Renal pelvis (tissue), 4 donors: ENCODE measurements around the gene TENM3. TPM values are rescaled to one million over a fixed set of nuclear protein-coding genes. Genes with fewer than 3 reads are reported as not detected.

Experiments
- DNase-seq: peaks from one replicate; pipeline ENCODE4 v3.0.0-alpha.2; 2013
- polyA plus RNA-seq, 3 donors: library from polyadenylated mRNA; unstranded; fragments of 120-200 nt; gene quantifications; one replicate each; pipeline ENCODE4 v1.2.1, GENCODE V29; 2013; ENCODE audit not compliant: insufficient read length in 3 of 3

Gene TENM3
- polyA plus RNA-seq, 3 donors: 17.4 to 21.5 (median 20.5) TPM

GRCh38 chr4:182400790-182401189, 157.6 kb downstream of the TENM3 start:
- DNase-seq: no peak

- no peak for DNase-seq
These were observed 161.2 kb downstream of the TENM3 start for GRCh38 chr4:182404376-182404775.

DNA sequence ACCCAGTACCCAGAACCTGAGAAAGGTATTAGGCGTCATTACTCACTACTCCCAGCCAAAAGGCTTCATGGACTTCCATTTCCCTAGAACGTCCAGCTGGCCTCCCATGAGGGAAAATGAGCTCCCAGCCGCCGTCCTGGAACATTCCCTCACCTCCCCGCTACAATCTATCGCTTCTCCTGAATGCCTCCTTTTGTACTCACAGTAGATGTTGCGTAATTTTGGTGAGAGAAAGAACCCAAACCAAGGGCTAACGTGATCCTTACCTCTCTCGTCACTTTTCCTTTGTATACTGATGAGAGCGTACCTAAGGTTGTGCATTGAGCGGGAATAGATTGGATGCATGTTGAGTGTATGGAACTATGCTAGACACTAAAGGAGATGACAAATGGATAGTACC, 161.9 kb downstream of the TENM3 start:
- DNase-seq: no peak

DNA sequence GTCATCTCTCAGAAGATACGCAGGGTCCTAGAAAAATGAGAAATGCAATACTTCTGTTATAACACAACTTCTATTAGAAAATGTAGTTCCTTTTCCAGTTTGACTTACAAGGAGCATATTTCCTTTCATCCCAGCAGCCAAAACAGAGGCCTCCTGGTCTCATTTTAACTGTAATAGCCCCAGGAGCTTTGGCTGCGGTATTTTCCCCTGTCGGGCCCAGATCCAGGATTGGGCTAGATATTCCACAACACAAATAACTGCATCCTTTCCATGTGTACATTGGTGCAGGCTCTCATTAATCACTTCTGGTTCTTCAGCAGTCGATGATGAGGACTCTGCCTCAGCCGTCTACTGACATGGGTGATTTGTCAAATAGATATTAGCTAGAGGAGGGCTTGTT, 166.1 kb downstream of the TENM3 start:
- no peak for DNase-seq

DNA sequence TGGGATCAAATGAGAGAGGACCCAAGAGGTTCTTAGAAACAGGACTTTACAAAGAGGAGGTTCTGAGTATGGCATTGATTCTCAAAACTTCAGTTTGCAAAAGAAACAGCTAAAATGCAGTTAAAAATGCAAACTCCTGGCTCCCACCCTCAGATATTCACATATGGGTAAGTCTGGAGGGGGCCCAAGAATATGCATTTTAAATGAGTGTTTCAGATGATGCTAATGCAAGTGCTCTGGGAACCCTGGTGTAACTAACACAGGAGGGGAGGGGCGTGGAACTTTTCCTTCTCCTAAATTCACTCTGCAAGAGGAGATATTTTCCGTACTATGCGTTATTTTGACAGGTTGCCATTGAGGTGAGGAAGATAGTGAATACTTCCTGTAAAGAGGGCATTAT, 168.2 kb downstream of the TENM3 start:
- no peak for DNase-seq

- DNase-seq: no peak
These were observed 170.3 kb downstream of the TENM3 start for GRCh38 chr4:182413550-182413949.

DNA sequence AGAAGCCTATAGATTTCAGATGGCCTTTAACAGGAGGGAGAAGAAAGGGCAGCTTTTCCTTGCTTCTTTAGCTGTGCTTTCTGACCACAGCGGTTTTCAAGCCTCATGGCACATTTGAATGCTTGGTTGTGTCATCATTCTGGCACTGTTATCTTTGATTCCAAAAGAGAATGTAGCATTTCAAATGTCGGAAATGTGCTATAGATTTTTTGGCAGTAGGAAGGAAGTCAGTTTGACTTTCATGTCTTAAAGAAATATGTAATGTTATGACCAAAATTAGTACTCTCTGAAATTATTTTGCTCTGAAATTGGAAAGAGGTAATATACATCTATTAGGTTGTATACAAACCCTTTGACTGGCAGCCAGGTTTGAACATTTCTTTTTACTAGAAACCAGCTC, 171.9 kb downstream of the TENM3 start:
- no peak for DNase-seq

- DNase-seq: no peak
These were observed 172.9 kb downstream of the TENM3 start for GRCh38 chr4:182416067-182416466.

GRCh38 chr4:182418054-182418734, 175.0 kb downstream of the TENM3 start:
- DNase-seq: no peak

- DNase-seq: no peak
These were observed 177.0 kb downstream of the TENM3 start for GRCh38 chr4:182420189-182420588.

DNA sequence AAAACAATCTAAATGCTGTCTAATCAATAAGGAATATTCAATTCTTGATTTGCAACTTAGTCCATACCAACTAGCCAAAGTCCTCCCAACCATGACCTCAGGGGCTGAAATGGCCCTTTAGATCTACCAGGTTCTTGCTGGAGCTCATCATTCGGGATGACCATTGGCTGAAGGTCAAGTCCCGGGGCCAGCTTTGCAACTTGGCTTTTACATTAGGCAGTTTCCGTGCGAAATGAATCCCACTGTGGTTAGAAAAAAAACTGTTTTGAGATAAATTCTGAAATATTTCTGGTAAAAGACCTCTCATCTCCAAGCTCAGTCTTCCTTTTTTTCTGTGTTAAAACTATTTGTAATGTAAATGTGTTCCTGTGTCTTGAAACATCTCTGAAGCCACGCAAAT, 178.6 kb downstream of the TENM3 start:
- DNase-seq: no peak

DNA sequence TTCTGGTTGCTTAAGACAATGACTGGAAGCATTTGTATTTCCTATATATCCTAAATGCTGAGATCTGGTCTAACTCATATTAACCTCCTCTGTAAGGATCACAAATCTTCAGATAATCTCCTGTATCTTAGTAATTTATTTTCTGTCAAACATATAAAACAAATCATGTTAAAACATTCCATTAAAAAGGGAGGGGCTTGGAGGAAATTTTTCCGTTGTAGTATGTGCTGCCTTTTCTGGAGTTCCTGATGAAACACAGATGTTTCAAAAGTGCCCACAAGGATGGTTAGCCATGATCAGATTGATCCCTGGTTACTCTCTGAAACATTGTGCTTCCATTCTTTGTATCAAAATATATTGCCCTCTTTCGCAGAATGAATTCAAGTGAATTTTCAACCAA, 182.1 kb downstream of the TENM3 start:
- DNase-seq: no peak

DNA sequence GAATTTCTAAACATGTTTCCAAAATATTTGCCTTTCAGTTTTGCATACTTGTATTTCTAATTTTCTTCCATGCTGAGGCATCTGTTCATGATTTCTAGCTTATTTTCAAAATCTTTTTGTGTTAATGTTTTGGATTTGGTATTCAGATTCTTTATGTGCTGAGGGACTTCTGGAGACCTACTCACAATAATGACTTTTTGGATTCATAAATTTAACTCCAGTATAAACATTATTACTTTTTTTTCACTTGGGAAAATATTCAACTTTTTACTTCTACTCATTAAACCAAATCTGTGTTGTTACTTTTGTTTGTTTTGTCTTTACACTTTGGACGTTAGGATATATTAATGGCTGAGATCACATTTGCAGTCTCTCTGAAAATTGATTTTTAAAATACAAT, 183.7 kb downstream of the TENM3 start:
- DNase-seq: no peak

DNA sequence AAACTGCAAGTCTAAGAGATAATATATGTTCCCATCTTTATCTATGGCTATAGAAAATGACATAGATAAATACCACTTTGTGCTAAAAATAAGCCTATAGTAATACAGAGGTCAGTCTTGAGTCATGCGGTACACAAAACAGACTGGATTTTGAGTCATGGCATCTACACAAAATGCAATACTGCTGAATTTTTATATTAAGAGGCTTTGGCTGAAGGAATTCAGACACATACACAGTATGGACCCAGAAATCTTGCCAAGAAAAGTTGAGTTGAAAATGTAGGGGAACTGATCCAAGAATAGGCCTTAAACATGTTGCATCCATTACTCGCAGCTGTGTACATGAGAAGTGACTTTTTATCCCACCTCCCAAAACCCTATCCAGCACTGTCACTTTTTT, 184.4 kb downstream of the TENM3 start:
- no peak for DNase-seq

DNA sequence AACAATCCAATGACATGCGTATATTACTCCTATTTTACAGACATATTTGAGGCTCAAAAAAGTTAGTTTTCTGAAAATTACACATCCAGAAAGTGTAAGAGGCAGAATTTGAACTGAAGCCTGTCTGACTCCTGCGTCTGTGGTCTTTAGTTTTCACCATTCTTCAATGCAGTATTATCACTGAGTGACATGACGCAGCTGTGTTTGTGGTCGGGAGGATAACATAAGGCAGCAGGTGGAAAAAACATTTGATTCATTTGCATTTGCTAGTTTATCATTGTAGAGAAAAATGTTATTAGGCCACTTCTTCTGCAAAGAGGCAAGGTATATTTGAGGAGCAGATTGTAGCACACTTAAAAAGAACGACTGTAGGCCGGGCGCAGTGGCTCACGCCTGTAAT, 186.7 kb downstream of the TENM3 start:
- no peak for DNase-seq

GRCh38 chr4:182432819-182433218, 189.6 kb downstream of the TENM3 start:
- no peak for DNase-seq

DNA sequence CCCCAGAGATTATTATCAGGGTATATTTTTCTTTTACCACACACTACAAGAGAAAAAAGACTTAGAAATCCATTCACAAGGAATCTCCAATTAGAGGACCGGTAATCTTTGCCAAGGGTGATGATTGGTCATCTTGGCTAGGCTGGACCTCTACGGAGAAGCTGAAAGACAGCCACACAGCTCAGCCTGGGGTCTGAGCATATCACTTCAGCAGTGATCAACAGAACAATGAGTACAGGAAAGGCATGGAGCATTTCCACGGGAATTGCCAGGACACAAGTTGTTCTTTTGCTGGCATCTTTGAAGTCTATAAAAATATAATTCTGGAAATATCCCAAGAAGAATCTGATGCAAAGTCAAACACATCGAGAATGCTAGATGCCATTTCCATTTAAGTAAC, 191.5 kb downstream of the TENM3 start:
- DNase-seq: no peak

DNA sequence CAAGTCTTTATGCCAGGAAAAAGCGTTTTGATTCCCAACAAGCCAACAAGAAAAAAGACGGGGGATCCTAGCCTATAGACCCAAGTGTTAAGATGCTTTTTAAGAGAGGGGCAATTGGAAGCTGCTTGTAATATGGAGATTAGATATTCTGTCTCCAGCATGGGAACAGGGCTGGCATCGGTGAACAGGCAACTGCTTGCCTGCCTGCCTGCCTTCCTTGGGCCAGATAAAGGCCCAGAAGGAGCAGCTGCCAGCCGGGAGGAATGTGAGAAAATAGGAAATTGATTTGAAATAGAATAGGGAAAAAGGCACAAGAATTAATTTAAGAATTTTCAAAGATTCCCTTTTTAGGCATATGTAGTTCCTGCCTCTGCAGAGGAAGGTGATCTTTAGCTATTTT, 192.2 kb downstream of the TENM3 start:
- DNase-seq: no peak

DNA sequence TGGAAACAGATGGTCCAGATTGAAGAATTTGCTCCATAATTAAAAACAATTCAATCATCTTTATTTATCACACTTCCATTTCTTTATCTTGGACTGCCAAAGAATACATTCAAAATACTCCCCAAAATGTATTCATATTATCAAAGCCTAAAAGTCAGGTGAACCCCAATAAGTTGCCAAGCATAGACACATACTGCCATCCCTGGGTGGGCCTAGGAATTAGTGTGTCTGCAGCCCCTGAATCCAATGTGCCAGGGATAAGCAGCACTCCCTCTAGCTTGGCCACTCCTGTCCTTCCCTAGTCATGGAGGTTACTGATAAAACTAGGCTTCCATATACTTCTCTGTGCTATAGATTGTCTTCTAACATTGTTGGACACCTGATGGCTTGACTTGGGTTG, 199.9 kb downstream of the TENM3 start:
- no peak for DNase-seq

DNA sequence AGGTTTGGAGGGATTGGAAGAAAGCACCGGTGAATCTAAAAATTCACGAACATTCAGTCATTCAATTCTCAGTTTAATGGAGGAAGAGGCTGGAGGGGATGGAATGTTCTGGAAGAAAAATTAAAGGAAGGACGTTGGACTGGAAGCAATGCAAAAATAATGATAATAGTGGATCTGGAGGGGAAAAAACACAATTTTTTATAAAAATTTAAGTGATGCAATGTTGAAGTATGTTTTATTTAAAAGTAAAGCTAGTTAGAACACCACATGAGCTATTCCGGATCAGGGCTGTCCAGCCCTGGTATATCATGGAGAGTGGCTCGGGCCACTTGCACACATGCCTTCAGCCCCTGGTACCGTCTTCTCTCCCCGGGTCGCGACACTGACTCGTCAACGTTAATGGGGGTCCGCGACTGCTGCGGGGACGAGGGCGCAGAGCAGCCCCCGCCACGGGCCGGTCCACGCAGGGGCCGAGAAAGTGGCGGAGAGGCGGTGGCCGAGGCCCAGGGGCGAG, 204.6 kb downstream of the TENM3 start:
- no peak for DNase-seq

DNA sequence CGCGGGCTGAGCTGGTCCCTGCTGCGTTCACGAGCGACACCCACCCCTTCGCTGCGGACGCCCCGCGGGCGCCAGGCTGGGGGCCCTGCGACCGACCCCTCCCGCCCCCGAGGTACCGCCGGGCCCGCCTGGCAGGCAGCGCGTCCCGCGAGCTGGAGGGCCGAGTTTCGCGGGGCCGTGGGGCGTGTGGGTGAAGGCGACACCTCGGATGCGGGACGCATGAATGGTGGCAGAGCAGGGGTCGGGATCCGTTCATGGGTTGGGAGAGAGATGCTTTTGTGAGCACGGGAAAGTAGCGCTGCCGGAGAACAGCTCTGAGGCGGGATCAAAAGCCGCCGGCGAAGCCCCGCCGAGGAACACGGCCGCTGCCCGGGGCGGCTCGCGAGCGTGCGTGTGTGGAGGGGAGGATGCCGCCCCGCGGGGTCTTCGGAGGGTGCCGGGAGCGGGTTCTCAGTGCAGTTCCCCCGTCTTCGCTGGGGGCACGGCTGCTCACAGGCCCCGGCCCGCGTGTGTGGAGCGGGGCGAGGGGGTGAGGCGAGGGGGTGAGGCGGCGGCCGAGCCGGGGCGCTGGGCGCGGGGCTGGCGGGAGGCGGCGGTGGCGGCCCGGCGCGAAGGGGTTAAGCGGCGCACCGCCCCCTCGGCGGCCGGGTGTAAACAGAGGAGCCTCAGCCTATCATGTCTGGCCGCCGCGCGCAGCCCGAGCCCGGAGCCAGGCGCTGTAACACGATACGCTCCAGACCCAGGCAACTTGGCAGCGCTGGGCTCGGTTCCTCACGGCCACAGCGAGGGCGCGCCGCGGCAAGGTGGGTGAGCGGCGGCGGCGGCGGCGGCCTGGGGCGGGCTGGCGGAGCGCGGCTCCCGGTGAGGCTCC, 205.3 kb downstream of the TENM3 start:
- peak; percentile 91 for DNase-seq

DNA sequence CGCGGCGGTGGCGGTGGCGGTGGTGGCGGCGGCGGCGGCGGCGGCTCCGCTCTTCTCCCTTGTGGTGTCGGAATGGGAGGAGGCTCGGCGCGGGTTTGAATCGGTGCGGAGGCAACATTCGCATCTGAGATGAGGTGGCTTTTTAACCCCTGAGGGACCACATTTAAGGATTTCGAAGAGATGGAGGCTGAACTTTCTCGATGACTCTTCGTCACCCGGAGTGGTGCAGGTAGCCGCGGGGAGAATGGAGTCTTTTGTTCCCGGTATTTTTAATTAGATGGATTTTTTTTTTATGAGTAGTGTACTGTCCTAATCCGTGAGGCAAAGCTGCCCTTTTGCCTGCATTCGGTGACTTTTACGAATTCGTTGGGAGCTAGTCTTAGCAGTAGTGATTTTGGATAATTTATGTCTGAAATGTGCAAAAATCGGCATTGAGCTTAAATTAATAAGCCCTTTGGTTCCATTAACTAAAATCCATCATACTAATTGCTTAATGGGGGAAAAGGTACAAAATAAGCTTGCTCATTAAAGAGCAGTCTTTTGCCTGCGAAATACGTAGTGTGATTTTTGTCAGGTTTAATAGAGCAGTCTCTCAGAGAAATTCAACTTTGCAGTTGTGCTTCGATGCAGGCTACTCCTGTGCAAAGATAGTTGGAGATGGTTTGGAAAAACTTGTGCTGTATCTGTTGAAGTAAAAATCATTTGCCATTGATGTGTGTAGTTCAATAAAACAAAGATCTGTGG, 206.2 kb downstream of the TENM3 start:
- DNase-seq: peak; percentile 59
